Retinal pigment epithelial cell (primary cell): ENCODE results near the gene RPRD2.

ENCODE experiments used
- DNase-seq: peaks from one replicate; pipeline ENCODE4 v3.0.0-alpha.2; 2010; ENCODE audit warnings: low read depth
- H3K4me3 ChIP-seq: 2 replicates; pipeline ENCODE4 v1.5.1; 2011; ENCODE audit warnings: mild to moderate bottlenecking, low read length, control low read depth, moderate library complexity
- TF ChIP-seq, protein P1 (sequence below): conservative IDR thresholded peaks from 2 replicates; pipeline ENCODE4 v1.5.1; 2011; ENCODE audit warnings: low read depth, low read length, control low read depth, inconsistent platforms

The RPRD2 gene

DNA sequence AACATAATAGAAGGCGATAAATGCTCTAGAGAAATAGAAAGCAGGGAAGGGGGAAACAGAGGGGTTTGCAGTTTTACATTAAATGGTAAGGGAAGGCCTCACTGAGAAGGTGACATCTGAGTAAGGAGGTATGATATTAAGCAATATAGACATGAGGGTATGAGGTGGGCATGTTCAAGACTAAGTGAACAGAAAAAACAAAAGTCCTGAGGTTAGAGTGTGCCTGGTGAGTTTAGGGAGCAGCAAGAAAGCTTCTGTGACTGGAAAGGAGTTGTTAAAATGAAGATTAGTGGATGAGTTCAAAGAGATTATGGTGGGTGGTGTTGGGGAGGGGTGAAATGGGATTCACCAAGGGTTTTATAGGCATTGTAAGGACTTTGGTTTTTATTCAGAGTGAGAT is 8.6 kb downstream of the RPRD2 start:
- no peak overlapping the region for H3K4me3 ChIP-seq
- DNase-seq = no peak
- TF ChIP-seq, protein P1, sequence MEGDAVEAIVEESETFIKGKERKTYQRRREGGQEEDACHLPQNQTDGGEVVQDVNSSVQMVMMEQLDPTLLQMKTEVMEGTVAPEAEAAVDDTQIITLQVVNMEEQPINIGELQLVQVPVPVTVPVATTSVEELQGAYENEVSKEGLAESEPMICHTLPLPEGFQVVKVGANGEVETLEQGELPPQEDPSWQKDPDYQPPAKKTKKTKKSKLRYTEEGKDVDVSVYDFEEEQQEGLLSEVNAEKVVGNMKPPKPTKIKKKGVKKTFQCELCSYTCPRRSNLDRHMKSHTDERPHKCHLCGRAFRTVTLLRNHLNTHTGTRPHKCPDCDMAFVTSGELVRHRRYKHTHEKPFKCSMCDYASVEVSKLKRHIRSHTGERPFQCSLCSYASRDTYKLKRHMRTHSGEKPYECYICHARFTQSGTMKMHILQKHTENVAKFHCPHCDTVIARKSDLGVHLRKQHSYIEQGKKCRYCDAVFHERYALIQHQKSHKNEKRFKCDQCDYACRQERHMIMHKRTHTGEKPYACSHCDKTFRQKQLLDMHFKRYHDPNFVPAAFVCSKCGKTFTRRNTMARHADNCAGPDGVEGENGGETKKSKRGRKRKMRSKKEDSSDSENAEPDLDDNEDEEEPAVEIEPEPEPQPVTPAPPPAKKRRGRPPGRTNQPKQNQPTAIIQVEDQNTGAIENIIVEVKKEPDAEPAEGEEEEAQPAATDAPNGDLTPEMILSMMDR = no peak

DNA sequence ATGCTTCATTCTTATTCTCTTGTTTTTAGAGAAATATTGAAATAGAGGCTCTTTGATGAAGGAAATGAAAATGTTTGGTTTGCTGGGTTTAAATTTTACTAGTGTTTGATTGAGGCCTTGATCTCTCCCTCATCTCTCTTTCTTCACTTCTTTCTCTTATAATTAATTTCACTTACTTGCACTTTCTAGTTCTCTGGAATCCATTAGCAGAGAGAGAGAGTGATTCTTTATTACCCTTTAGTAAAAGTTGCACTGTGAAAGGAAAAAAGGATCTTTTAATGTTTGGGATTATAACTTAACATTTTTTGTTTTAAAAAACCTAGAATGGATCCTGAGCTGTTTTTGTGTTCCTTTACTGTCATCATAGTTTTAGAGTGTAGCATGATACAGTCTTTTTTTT is 12.2 kb downstream of the RPRD2 start:
- no peak overlapping the region for H3K4me3 ChIP-seq
- no peak for DNase-seq
- TF ChIP-seq, protein P1 = no peak

DNA sequence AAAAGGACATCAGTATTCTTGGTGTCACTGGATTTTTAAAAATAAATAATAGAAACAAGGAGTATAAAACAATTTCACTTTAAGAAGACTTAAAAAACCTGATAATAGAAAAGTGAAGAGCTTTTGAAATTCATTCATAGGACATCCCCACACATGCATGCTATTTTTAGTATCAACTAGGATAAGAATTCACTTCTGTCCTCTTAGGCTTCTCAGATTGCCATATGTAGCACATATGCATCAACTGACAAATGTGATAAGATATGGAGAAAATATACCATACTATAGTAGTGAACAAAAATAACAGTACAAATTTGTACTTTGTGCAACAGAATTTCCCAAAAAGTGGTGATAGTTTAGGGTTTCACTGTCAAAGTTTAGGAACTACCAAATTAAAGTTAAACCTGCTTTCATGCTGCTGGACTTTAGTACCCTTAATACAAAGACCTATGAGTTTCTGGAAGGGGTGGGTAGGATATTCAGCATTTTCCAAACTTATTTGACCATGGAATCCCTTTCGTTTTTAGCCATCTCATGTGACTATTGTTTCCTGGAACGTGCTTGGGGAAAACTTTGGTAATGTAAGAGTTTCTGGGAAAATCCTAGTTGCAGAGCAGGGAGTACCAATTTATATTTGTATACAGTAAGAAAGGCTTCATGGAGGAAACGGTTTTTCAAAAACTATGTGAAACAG is 19.8 kb downstream of the RPRD2 start:
- DNase-seq = no peak
- TF ChIP-seq, protein P1 = no peak
- no peak overlapping the region for H3K4me3 ChIP-seq

DNA sequence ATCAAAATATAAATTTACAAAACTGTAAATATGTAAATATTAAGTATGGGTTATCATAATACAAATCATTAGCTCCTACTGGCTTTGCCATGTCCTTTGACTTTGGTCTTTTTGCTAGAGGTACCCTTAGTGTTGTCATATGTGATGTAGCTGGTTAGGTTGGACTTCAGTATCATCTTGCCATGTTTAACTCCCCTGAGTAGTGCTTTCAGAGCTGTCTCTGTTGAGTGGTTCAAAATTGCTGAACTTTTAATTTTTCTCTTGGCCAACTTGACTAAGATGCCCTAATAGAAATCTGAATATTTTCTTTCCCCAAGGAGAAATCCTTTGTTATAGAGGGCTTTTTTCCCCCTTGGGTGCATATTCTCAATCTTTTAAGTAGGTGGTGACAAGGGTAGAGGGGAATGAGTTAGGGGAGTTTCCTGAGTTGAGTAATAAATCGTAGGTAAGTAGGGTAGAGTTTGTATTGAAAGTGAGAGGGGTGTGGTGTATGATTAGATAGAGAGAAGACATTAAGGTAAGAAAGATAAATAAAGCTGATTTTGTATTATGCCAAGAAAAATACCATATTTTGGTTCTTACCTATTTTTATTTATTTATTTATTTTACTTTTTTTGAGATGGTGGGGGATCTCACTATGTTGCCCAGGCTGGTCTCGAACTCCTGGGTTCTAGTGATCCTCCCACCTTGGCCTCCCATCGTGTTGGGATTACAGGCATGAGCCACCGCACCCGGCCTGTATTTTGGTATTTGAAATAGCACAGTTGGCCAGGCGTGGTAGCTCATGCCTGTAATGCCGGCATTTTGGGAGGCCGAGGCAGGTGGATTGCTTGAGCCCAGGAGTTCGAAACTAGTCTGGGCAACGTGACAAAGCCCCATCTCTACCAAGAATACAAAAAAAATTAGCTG is 21.8 kb downstream of the RPRD2 start:
- TF ChIP-seq, protein P1 = no peak
- no peak overlapping the region for H3K4me3 ChIP-seq
- no peak for DNase-seq

DNA sequence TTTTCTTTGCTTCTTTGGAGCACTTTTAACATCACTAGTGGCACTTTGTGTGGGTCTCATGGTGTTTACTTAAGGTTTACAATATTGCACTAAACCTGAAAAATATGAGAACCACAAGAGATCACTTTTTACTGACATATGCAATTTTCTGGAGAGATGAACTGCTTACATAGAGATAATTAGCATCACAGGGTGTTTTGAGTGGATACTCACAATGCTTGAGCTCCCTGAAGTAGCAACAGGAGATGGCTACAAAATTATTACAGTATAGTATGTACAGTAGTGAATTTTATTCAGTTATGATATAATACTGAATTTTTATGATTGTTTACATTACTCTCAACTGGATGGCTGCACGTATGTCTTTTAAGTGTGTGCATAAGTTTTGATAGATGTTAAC is 22.6 kb downstream of the RPRD2 start:
- DNase-seq = no peak
- TF ChIP-seq, protein P1 = no peak

DNA sequence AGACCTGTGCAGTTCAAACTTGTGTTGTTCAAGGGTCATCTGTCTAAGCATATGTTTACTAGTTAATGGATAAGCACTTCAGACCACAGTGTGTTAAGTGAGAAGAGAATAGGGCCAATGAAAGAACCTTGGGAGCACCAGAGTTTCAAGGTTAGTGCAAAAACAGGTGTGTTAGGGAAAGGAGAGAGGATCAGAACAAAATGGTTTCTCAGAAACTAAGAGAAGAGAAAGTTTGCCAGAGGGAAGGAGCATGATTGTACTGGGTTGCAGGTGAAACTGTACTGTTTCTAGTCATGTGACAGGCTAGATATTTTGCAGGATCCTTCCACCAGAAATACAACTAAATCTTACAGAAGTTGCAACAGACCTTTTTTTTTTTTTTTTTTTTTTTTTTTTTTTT is 23.3 kb downstream of the RPRD2 start:
- H3K4me3 ChIP-seq = no peak overlapping the region
- no peak for DNase-seq
- TF ChIP-seq, protein P1 = no peak

More for the DNA sequence above, 22.6 kb downstream of the RPRD2 start:
- no peak overlapping the region for H3K4me3 ChIP-seq

DNA sequence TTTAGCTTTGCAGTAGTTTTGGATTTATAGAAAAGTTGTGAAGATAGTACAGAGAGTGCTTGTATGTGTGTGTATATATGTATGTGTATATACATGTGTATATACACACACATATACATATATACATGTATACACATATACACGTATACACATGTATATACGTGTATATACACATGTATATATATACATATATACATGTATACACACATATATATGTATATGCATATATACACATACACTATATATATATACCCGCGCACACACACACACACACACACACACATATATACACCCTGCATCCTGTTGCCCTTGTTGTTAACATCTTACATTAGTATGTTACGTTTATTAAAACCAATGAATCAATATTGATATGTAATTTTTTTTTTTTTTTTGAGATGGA is 24.3 kb downstream of the RPRD2 start:
- TF ChIP-seq, protein P1 = no peak
- H3K4me3 ChIP-seq = no peak overlapping the region

More for the DNA sequence above, 24.3 kb downstream of the RPRD2 start:
- no peak for DNase-seq
